ENCODE measurements around the gene RNASEH2B. TPM values are rescaled to one million over a fixed set of nuclear protein-coding genes. Genes with fewer than 3 reads are reported as not detected.

The RNASEH2B gene
- total and polyA plus RNA-seq, 2 of the 13 experiments (the other 11 are each of a cell fraction or from before 2014, with no cell fraction given) = 17.2 to 55.4 TPM

DNA sequence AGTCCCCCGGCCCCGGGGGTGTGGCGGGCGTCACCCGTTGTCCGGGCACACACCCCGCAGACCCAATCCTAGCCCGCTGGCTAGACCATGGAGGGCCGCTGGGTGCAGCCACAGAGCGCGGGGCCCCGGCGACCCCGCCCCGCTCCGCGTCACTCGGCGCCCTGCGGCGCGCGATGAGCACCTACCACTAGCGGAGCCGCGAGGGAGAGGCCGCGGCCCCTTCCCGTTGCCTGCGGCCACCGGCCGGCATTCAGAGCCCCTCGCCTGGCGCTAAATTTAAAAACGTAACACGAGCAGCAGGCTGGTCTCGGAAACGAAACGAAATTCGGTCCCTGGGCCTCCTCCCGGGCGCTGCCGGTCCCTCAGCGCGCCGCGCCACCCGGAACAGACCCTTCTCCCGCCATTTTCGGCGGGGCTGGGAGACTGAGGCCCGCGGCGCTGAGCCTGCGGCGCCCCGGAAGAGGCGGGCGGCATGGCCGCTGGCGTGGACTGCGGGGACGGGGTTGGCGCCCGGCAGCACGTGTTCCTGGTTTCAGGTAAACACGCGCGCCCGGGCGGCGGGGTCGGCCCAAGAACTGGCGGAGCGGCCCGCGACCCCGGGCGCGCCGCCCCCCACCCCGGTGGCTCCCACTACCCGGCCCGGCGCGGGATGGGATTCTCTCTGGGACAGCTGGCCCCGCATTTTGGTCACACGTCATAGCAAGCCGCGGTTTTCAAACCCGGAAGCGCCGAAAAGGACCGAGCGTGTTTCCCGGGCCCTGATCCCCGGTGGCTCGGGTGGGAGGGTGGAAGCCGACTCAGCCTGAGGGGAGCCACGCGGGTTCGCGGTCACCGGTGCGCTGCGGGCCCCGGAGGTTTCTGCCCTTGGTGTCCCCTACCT is at the start of gene RNASEH2B (continued):
- TF ChIP-seq, protein P1, sequence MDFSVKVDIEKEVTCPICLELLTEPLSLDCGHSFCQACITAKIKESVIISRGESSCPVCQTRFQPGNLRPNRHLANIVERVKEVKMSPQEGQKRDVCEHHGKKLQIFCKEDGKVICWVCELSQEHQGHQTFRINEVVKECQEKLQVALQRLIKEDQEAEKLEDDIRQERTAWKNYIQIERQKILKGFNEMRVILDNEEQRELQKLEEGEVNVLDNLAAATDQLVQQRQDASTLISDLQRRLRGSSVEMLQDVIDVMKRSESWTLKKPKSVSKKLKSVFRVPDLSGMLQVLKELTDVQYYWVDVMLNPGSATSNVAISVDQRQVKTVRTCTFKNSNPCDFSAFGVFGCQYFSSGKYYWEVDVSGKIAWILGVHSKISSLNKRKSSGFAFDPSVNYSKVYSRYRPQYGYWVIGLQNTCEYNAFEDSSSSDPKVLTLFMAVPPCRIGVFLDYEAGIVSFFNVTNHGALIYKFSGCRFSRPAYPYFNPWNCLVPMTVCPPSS (IDR thresholded peaks at IDR 0.05) = no peak
- no peak for TF ChIP-seq MED8 (CRISPR knock-in tag; IDR thresholded peaks at IDR 0.05; ENCODE audit: insufficient replicate concordance)
- TF ChIP-seq AGO1 (IDR thresholded peaks at IDR 0.05; ENCODE audit: low read depth, low read length, poor library complexity, severe bottlenecking) = peak; percentile 46
- TF ChIP-seq TEAD2 (CRISPR knock-in tag; IDR thresholded peaks at IDR 0.05) = 0 out of 2 replicates have a peak, but pooled peaks have one; percentile 19
- no peak for TF ChIP-seq PITX1 (CRISPR knock-in tag; IDR thresholded peaks at IDR 0.05)
- TF ChIP-seq, protein P2, sequence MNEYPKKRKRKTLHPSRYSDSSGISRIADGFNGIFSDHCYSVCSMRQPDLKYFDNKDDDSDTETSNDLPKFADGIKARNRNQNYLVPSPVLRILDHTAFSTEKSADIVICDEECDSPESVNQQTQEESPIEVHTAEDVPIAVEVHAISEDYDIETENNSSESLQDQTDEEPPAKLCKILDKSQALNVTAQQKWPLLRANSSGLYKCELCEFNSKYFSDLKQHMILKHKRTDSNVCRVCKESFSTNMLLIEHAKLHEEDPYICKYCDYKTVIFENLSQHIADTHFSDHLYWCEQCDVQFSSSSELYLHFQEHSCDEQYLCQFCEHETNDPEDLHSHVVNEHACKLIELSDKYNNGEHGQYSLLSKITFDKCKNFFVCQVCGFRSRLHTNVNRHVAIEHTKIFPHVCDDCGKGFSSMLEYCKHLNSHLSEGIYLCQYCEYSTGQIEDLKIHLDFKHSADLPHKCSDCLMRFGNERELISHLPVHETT (CRISPR knock-in tag; conservative IDR thresholded peaks at IDR 0.05) = no peak
- peak; percentile 6; the same call in 1 of the 2 replicates for TF ChIP-seq BHLHE40 (IDR thresholded peaks at IDR 0.05; ENCODE audit: low read length)
- TF ChIP-seq, protein P3, sequence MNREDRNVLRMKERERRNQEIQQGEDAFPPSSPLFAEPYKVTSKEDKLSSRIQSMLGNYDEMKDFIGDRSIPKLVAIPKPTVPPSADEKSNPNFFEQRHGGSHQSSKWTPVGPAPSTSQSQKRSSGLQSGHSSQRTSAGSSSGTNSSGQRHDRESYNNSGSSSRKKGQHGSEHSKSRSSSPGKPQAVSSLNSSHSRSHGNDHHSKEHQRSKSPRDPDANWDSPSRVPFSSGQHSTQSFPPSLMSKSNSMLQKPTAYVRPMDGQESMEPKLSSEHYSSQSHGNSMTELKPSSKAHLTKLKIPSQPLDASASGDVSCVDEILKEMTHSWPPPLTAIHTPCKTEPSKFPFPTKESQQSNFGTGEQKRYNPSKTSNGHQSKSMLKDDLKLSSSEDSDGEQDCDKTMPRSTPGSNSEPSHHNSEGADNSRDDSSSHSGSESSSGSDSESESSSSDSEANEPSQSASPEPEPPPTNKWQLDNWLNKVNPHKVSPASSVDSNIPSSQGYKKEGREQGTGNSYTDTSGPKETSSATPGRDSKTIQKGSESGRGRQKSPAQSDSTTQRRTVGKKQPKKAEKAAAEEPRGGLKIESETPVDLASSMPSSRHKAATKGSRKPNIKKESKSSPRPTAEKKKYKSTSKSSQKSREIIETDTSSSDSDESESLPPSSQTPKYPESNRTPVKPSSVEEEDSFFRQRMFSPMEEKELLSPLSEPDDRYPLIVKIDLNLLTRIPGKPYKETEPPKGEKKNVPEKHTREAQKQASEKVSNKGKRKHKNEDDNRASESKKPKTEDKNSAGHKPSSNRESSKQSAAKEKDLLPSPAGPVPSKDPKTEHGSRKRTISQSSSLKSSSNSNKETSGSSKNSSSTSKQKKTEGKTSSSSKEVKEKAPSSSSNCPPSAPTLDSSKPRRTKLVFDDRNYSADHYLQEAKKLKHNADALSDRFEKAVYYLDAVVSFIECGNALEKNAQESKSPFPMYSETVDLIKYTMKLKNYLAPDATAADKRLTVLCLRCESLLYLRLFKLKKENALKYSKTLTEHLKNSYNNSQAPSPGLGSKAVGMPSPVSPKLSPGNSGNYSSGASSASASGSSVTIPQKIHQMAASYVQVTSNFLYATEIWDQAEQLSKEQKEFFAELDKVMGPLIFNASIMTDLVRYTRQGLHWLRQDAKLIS (CRISPR knock-in tag; IDR thresholded peaks at IDR 0.05) = no peak
- TF ChIP-seq KMT2B (CRISPR knock-in tag; IDR thresholded peaks at IDR 0.05) = peak; percentile 76; the same call in 1 of the 2 replicates
- TF ChIP-seq, protein P4, sequence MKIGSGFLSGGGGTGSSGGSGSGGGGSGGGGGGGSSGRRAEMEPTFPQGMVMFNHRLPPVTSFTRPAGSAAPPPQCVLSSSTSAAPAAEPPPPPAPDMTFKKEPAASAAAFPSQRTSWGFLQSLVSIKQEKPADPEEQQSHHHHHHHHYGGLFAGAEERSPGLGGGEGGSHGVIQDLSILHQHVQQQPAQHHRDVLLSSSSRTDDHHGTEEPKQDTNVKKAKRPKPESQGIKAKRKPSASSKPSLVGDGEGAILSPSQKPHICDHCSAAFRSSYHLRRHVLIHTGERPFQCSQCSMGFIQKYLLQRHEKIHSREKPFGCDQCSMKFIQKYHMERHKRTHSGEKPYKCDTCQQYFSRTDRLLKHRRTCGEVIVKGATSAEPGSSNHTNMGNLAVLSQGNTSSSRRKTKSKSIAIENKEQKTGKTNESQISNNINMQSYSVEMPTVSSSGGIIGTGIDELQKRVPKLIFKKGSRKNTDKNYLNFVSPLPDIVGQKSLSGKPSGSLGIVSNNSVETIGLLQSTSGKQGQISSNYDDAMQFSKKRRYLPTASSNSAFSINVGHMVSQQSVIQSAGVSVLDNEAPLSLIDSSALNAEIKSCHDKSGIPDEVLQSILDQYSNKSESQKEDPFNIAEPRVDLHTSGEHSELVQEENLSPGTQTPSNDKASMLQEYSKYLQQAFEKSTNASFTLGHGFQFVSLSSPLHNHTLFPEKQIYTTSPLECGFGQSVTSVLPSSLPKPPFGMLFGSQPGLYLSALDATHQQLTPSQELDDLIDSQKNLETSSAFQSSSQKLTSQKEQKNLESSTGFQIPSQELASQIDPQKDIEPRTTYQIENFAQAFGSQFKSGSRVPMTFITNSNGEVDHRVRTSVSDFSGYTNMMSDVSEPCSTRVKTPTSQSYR (CRISPR knock-in tag; IDR thresholded peaks at IDR 0.05; ENCODE audit: borderline replicate concordance) = no peak
- TF ChIP-seq, protein P5, sequence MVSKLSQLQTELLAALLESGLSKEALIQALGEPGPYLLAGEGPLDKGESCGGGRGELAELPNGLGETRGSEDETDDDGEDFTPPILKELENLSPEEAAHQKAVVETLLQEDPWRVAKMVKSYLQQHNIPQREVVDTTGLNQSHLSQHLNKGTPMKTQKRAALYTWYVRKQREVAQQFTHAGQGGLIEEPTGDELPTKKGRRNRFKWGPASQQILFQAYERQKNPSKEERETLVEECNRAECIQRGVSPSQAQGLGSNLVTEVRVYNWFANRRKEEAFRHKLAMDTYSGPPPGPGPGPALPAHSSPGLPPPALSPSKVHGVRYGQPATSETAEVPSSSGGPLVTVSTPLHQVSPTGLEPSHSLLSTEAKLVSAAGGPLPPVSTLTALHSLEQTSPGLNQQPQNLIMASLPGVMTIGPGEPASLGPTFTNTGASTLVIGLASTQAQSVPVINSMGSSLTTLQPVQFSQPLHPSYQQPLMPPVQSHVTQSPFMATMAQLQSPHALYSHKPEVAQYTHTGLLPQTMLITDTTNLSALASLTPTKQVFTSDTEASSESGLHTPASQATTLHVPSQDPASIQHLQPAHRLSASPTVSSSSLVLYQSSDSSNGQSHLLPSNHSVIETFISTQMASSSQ (IDR thresholded peaks at IDR 0.05; ENCODE audit: low read depth) = no peak
- TF ChIP-seq, protein P5 (CRISPR knock-in tag; IDR thresholded peaks at IDR 0.05; ENCODE audit: borderline replicate concordance) = no peak
- peak; percentile 72 for TF ChIP-seq ASH2L (IDR thresholded peaks at IDR 0.05; ENCODE audit: insufficient read length, low read depth, low read length)
- peak; percentile 35 for TF ChIP-seq MED1 (CRISPR knock-in tag; IDR thresholded peaks at IDR 0.05)
